ENCODE measurements around the gene ANGPTL8.

ANGPTL8 gene

GRCh38 chr19:11238041-11238440 is 1.4 kb upstream of the ANGPTL8 start:
- no peaks in the 10 kb centered on the region for H3K4me1 ChIP-seq (ENCODE audit: control insufficient read depth, insufficient read depth, low read length, poor library complexity, severe bottlenecking)
- peaks cover 61% of the 10 kb centered on the region for H3K36me3 ChIP-seq (ENCODE audit: control insufficient read depth, insufficient read depth, low read length)
- no peaks in the 10 kb centered on the region for H3K9me3 ChIP-seq (ENCODE audit: control insufficient read depth, low read length)
- WGBS, 2 experiments (ENCODE audit: insufficient coverage in 2 of 2) = 92 to 94% methylated on average over 6 to 9 of the region's 11 CpGs
- no peak overlapping the region for H3K27ac ChIP-seq (ENCODE audit: low read depth, low read length, severe bottlenecking)
- no peak overlapping the region for H3K4me3 ChIP-seq (ENCODE audit: extremely low read depth, insufficient read depth, low read length, poor library complexity, severe bottlenecking)

- no peaks in the 10 kb centered on the region for H3K4me1 ChIP-seq (ENCODE audit: control insufficient read depth, insufficient read depth, low read length, poor library complexity, severe bottlenecking)
- H3K9me3 ChIP-seq (ENCODE audit: control insufficient read depth, low read length) = no peaks in the 10 kb centered on the region
- H3K27ac ChIP-seq (ENCODE audit: low read depth, low read length, severe bottlenecking) = no peak overlapping the region
- WGBS, 2 experiments (ENCODE audit: insufficient coverage in 2 of 2) = 94 to 97% methylated on average over 4 to 5 of the region's 6 CpGs
- H3K36me3 ChIP-seq (ENCODE audit: control insufficient read depth, insufficient read depth, low read length) = peaks cover 63% of the 10 kb centered on the region
- H3K4me3 ChIP-seq (ENCODE audit: extremely low read depth, insufficient read depth, low read length, poor library complexity, severe bottlenecking) = no peak overlapping the region
Measured at GRCh38 chr19:11238781-11239376, 540 bp upstream of the ANGPTL8 start.

- Histone ChIP-seq H3K27ac (ENCODE audit: low read depth, low read length, severe bottlenecking) (no peak overlapping the region), H3K36me3 (ENCODE audit: control insufficient read depth, insufficient read depth, low read length) (peaks cover 59% of the 10 kb centered on the region), H3K9me3 (ENCODE audit: control insufficient read depth, low read length) (no peaks in the 10 kb centered on the region), H3K4me3 (ENCODE audit: extremely low read depth, insufficient read depth, low read length, poor library complexity, severe bottlenecking) (no peak overlapping the region), H3K4me1 (ENCODE audit: control insufficient read depth, insufficient read depth, low read length, poor library complexity, severe bottlenecking) (no peaks in the 10 kb centered on the region)
- WGBS, 2 experiments (ENCODE audit: insufficient coverage in 2 of 2) = 93 to 99% methylated on average over 8 of the region's 8 CpGs
Measured at GRCh38 chr19:11240008-11240444, 607 bp downstream of the ANGPTL8 start.

GRCh38 chr19:11242025-11242424 is 2.6 kb downstream of the ANGPTL8 start:
- no peaks in the 10 kb centered on the region for H3K9me3 ChIP-seq (ENCODE audit: control insufficient read depth, low read length)
- 95 to 97% methylated on average over 9 to 11 of the region's 11 CpGs for whole genome bisulfite sequencing, 2 experiments (ENCODE audit: insufficient coverage in 2 of 2)
- no peaks in the 10 kb centered on the region for H3K4me1 ChIP-seq (ENCODE audit: control insufficient read depth, insufficient read depth, low read length, poor library complexity, severe bottlenecking)
- no peak overlapping the region for H3K4me3 ChIP-seq (ENCODE audit: extremely low read depth, insufficient read depth, low read length, poor library complexity, severe bottlenecking)
- H3K27ac ChIP-seq (ENCODE audit: low read depth, low read length, severe bottlenecking) = no peak overlapping the region
- H3K36me3 ChIP-seq (ENCODE audit: control insufficient read depth, insufficient read depth, low read length) = peaks cover 55% of the 10 kb centered on the region

- H3K9me3 ChIP-seq (ENCODE audit: control insufficient read depth, low read length) = no peaks in the 10 kb centered on the region
- H3K27ac ChIP-seq (ENCODE audit: low read depth, low read length, severe bottlenecking) = no peak overlapping the region
- no peaks in the 10 kb centered on the region for H3K4me1 ChIP-seq (ENCODE audit: control insufficient read depth, insufficient read depth, low read length, poor library complexity, severe bottlenecking)
- H3K36me3 ChIP-seq (ENCODE audit: control insufficient read depth, insufficient read depth, low read length) = peaks cover 63% of the 10 kb centered on the region
- no peak overlapping the region for H3K4me3 ChIP-seq (ENCODE audit: extremely low read depth, insufficient read depth, low read length, poor library complexity, severe bottlenecking)
- WGBS, 2 experiments (ENCODE audit: insufficient coverage in 2 of 2) = 40 to 45% methylated on average over 37 to 48 of the region's 48 CpGs
Measured at GRCh38 chr19:11242864-11243797, 3.7 kb downstream of the ANGPTL8 start.

GRCh38 chr19:11243798-11244169 is 4.4 kb downstream of the ANGPTL8 start:
- peaks cover 64% of the 10 kb centered on the region for H3K36me3 ChIP-seq (ENCODE audit: control insufficient read depth, insufficient read depth, low read length)

GRCh38 chr19:11244846-11245589 is 5.6 kb downstream of the ANGPTL8 start:
- WGBS, 2 experiments (ENCODE audit: insufficient coverage in 2 of 2) = 92 to 98% methylated on average over 3 to 4 of the region's 5 CpGs
- Histone ChIP-seq H3K4me3 (ENCODE audit: extremely low read depth, insufficient read depth, low read length, poor library complexity, severe bottlenecking) (no peak overlapping the region), H3K9me3 (ENCODE audit: control insufficient read depth, low read length) (no peaks in the 10 kb centered on the region), H3K27ac (ENCODE audit: low read depth, low read length, severe bottlenecking) (no peak overlapping the region), H3K36me3 (ENCODE audit: control insufficient read depth, insufficient read depth, low read length) (peaks cover 58% of the 10 kb centered on the region), H3K4me1 (ENCODE audit: control insufficient read depth, insufficient read depth, low read length, poor library complexity, severe bottlenecking) (no peaks in the 10 kb centered on the region)

More at GRCh38 chr19:11243798-11244169, 4.4 kb downstream of the ANGPTL8 start:
- Histone ChIP-seq H3K9me3 (ENCODE audit: control insufficient read depth, low read length) (no peaks in the 10 kb centered on the region), H3K4me3 (ENCODE audit: extremely low read depth, insufficient read depth, low read length, poor library complexity, severe bottlenecking) (no peak overlapping the region), H3K4me1 (ENCODE audit: control insufficient read depth, insufficient read depth, low read length, poor library complexity, severe bottlenecking) (no peaks in the 10 kb centered on the region), H3K27ac (ENCODE audit: low read depth, low read length, severe bottlenecking) (no peak overlapping the region)
- WGBS, 2 experiments (ENCODE audit: insufficient coverage in 2 of 2) = 95 to 96% methylated on average over 6 to 7 of the region's 7 CpGs

GRCh38 chr19:11246941-11247340 is 7.5 kb downstream of the ANGPTL8 start:
- H3K4me1 ChIP-seq (ENCODE audit: control insufficient read depth, insufficient read depth, low read length, poor library complexity, severe bottlenecking) = no peaks in the 10 kb centered on the region
- peaks cover 61% of the 10 kb centered on the region for H3K36me3 ChIP-seq (ENCODE audit: control insufficient read depth, insufficient read depth, low read length)
- WGBS, 2 experiments (ENCODE audit: insufficient coverage in 2 of 2) = 94 to 100% methylated on average over 6 to 9 of the region's 11 CpGs
- H3K9me3 ChIP-seq (ENCODE audit: control insufficient read depth, low read length) = no peaks in the 10 kb centered on the region
- no peak overlapping the region for H3K27ac ChIP-seq (ENCODE audit: low read depth, low read length, severe bottlenecking)
- H3K4me3 ChIP-seq (ENCODE audit: extremely low read depth, insufficient read depth, low read length, poor library complexity, severe bottlenecking) = no peak overlapping the region

GRCh38 chr19:11247391-11247790 is 8.0 kb downstream of the ANGPTL8 start:
- Histone ChIP-seq H3K4me1 (ENCODE audit: control insufficient read depth, insufficient read depth, low read length, poor library complexity, severe bottlenecking) (no peaks in the 10 kb centered on the region), H3K9me3 (ENCODE audit: control insufficient read depth, low read length) (no peaks in the 10 kb centered on the region), H3K27ac (ENCODE audit: low read depth, low read length, severe bottlenecking) (no peak overlapping the region), H3K4me3 (ENCODE audit: extremely low read depth, insufficient read depth, low read length, poor library complexity, severe bottlenecking) (no peak overlapping the region), H3K36me3 (ENCODE audit: control insufficient read depth, insufficient read depth, low read length) (peaks cover 61% of the 10 kb centered on the region)
- 95 to 97% methylated on average over 9 to 10 of the region's 10 CpGs for WGBS, 2 experiments (ENCODE audit: insufficient coverage in 2 of 2)

GRCh38 chr19:11247934-11248333 is 8.5 kb downstream of the ANGPTL8 start:
- Histone ChIP-seq H3K4me3 (ENCODE audit: extremely low read depth, insufficient read depth, low read length, poor library complexity, severe bottlenecking) (no peak overlapping the region), H3K4me1 (ENCODE audit: control insufficient read depth, insufficient read depth, low read length, poor library complexity, severe bottlenecking) (peaks cover under 1% of the 10 kb centered on the region), H3K36me3 (ENCODE audit: control insufficient read depth, insufficient read depth, low read length) (peaks cover 56% of the 10 kb centered on the region), H3K27ac (ENCODE audit: low read depth, low read length, severe bottlenecking) (no peak overlapping the region), H3K9me3 (ENCODE audit: control insufficient read depth, low read length) (no peaks in the 10 kb centered on the region)
- WGBS, 2 experiments (ENCODE audit: insufficient coverage in 2 of 2) = 94 to 98% methylated on average over 11 to 14 of the region's 14 CpGs

Data from mesodermal cell (in vitro differentiated cells).